C4-2B (cell line): ENCODE results near the gene IGSF5.

Experiments used
- ZFX ChIP-seq: fragments of 450-650 bp; IDR thresholded peaks from 2 replicates; pipeline ENCODE4 v1.6.1; 2017
- TF ChIP-seq, protein P1 (sequence below): fragments of 450-650 bp; conservative IDR thresholded peaks from 2 replicates; pipeline ENCODE4 v1.5.1; 2017; ENCODE audit warnings: mild to moderate bottlenecking

GRCh38 chr21:39843916-39844315, 98.9 kb downstream of the IGSF5 start:
- TF ChIP-seq, protein P1, sequence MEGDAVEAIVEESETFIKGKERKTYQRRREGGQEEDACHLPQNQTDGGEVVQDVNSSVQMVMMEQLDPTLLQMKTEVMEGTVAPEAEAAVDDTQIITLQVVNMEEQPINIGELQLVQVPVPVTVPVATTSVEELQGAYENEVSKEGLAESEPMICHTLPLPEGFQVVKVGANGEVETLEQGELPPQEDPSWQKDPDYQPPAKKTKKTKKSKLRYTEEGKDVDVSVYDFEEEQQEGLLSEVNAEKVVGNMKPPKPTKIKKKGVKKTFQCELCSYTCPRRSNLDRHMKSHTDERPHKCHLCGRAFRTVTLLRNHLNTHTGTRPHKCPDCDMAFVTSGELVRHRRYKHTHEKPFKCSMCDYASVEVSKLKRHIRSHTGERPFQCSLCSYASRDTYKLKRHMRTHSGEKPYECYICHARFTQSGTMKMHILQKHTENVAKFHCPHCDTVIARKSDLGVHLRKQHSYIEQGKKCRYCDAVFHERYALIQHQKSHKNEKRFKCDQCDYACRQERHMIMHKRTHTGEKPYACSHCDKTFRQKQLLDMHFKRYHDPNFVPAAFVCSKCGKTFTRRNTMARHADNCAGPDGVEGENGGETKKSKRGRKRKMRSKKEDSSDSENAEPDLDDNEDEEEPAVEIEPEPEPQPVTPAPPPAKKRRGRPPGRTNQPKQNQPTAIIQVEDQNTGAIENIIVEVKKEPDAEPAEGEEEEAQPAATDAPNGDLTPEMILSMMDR: no peak
- TF ChIP-seq ZFX: no peak
